ENCODE measurements around the gene EFNB2.

EFNB2 gene

GRCh38 chr13:106488076-106488475, 47.4 kb downstream of the EFNB2 start:
- in situ Hi-C loops (cut with MboI; ENCODE audit: low sequenced_read_pairs) = no loop called here
- Histone ChIP-seq H3K36me3 (replicated peaks) (peaks cover 2% of the 10 kb centered on the region; the same call in 1 of the 2 replicates), H3K4me3 (no peak overlapping the region), H3K4me1 (no peaks in the 10 kb centered on the region), H3K9me3 (no peaks in the 10 kb centered on the region), H3K27me3 (ENCODE audit: low read depth) (0 out of 2 replicates have a peak, but pooled peaks cover 2% of the 10 kb centered on the region)
- no peak for DNase-seq (ENCODE audit: low spot score in 2 of 2)

DNA sequence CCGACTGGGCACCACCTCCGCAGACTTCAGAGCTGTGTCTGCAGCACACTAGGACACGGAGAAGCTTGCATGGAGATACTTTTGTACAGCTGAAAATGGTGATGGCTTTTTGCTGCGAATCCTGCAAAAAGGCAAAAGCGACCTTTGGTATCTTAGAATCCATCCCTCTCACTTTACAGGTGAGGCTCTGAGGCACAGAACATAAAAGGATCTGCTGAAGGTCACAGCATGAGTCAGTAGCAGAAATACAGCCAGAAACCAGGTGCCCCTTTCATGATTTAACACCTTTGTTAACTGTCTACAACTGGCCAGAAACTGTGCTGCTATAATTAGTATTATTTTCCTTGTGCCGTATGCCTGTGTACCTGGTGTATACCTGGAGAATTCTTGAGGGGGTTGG, 48.3 kb downstream of the EFNB2 start:
- no peak overlapping the region for H3K4me3 ChIP-seq
- DNase-seq (ENCODE audit: low spot score in 2 of 2) = no peak
- no peaks in the 10 kb centered on the region for H3K9me3 ChIP-seq
- no peaks in the 10 kb centered on the region for H3K4me1 ChIP-seq
- in situ Hi-C loops (cut with MboI; ENCODE audit: low sequenced_read_pairs) = no loop called here
- no peaks in the 10 kb centered on the region; the same call in 1 of the 2 replicates for H3K36me3 ChIP-seq (replicated peaks)
- H3K27me3 ChIP-seq (ENCODE audit: low read depth) = 0 out of 2 replicates have a peak, but pooled peaks cover 2% of the 10 kb centered on the region

DNA sequence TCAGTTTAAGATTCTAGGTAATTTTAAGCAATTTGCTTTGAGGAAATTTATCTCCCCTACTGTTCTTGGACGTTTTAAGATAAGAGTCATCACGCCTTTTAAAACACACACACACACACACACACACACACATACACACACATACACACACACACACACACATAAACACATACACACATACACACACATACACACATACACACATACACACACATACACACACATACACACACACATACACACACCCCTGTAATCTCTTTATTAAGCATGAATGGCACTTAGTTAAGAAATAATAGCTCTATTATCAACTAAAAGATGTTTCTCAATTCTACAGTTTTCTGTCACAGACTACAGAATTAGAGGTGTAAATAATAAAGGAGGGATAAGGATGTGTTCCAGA, 49.2 kb downstream of the EFNB2 start:
- Histone ChIP-seq H3K27me3 (ENCODE audit: low read depth) (0 out of 2 replicates have a peak, but pooled peaks cover 2% of the 10 kb centered on the region), H3K4me1 (no peaks in the 10 kb centered on the region), H3K9me3 (no peaks in the 10 kb centered on the region), H3K36me3 (replicated peaks) (no peaks in the 10 kb centered on the region), H3K4me3 (no peak overlapping the region)
- in situ Hi-C loops (cut with MboI; ENCODE audit: low sequenced_read_pairs) = no loop called here
- DNase-seq (ENCODE audit: low spot score in 2 of 2) = no peak

GRCh38 chr13:106484537-106485193, 50.8 kb downstream of the EFNB2 start:
- Histone ChIP-seq H3K4me3 (no peak overlapping the region), H3K27me3 (ENCODE audit: low read depth) (0 out of 2 replicates have a peak, but pooled peaks cover 2% of the 10 kb centered on the region), H3K4me1 (no peaks in the 10 kb centered on the region), H3K9me3 (no peaks in the 10 kb centered on the region), H3K36me3 (replicated peaks) (no peaks in the 10 kb centered on the region)
- no peak for DNase-seq (ENCODE audit: low spot score in 2 of 2)
- in situ Hi-C loops (cut with MboI; ENCODE audit: low sequenced_read_pairs) = no loop called here

DNA sequence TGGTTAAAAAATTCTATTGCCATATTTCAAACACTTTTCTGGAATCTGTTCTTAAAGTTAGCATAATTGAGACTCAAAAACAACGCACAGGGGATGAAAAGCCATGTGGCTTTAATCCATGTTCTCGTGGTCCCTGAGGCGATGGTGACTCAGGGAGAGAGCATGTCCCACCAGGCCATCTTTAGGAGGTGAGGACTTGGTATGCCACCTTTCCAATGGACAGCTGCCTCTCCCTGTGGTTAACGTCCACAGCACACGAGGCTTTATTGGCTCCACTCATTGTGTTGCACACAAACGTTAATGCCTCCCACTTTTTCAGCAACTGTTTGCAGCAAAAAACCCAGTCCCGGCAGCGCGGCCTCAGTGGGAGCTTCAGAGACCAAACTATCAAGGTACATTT, 51.4 kb downstream of the EFNB2 start:
- Histone ChIP-seq H3K9me3 (no peaks in the 10 kb centered on the region), H3K36me3 (replicated peaks) (no peaks in the 10 kb centered on the region), H3K4me1 (no peaks in the 10 kb centered on the region), H3K4me3 (no peak overlapping the region), H3K27me3 (ENCODE audit: low read depth) (0 out of 2 replicates have a peak, but pooled peaks cover 2% of the 10 kb centered on the region)
- DNase-seq (ENCODE audit: low spot score in 2 of 2) = no peak
- in situ Hi-C loops (cut with MboI; ENCODE audit: low sequenced_read_pairs) = no loop called here

DNA sequence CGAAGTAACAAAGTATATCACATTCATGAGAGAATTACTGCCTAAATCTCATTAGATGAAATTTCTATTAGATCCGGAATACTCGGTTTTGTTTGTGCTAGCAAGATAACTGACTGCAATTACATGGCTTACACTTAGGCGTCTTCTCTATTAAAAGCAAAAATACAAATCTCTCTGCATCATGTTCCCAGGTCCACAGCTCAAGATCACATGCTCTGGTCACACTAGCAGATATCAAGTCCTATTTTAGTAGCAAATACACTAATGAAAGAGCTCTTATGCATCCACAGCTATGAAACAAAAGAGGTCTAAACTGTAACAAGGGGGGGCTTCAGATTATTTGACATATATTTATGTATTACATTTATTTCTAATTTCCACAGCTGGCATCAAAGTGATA, 53.5 kb downstream of the EFNB2 start:
- in situ Hi-C loops (cut with MboI; ENCODE audit: low sequenced_read_pairs) = no loop called here

GRCh38 chr13:106480351-106480910, 55.0 kb downstream of the EFNB2 start:
- H3K36me3 ChIP-seq (replicated peaks) = no peaks in the 10 kb centered on the region
- H3K27me3 ChIP-seq (ENCODE audit: low read depth) = no peaks in the 10 kb centered on the region
- H3K9me3 ChIP-seq = no peaks in the 10 kb centered on the region
- no peak for DNase-seq (ENCODE audit: low spot score in 2 of 2)
- no peaks in the 10 kb centered on the region for H3K4me1 ChIP-seq
- in situ Hi-C loops (cut with MboI; ENCODE audit: low sequenced_read_pairs) = no loop called here
- H3K4me3 ChIP-seq = no peak overlapping the region

More for the DNA sequence above, 53.5 kb downstream of the EFNB2 start:
- H3K9me3 ChIP-seq = no peaks in the 10 kb centered on the region
- H3K36me3 ChIP-seq (replicated peaks) = no peaks in the 10 kb centered on the region
- H3K4me1 ChIP-seq = no peaks in the 10 kb centered on the region
- H3K4me3 ChIP-seq = no peak overlapping the region
- 0 out of 2 replicates have a peak, but pooled peaks cover 2% of the 10 kb centered on the region for H3K27me3 ChIP-seq (ENCODE audit: low read depth)
- DNase-seq (ENCODE audit: low spot score in 2 of 2) = no peak

DNA sequence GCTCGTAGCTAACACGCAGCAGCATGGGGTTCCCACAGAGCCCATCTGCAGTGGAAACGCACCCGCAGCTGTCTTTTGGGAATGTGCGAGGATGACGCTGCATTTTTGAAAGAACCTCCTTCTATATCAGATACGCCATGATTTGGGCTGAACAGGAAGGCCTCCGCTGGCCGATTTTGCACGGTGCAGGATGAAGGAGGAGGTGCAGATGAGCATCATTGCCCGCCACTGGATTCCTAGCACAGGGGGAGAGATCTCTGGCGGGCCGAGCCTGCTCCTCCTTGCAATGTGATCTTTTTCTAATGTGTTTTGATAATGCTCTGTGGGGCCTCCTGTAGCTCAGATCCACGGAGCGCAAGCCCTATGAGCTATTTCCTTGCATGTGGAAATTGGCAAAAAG, 55.5 kb downstream of the EFNB2 start:
- no peaks in the 10 kb centered on the region for H3K4me1 ChIP-seq
- H3K4me3 ChIP-seq = no peak overlapping the region
- DNase-seq (ENCODE audit: low spot score in 2 of 2) = no peak
- in situ Hi-C loops (cut with MboI; ENCODE audit: low sequenced_read_pairs) = no loop called here
- no peaks in the 10 kb centered on the region for H3K36me3 ChIP-seq (replicated peaks)
- no peaks in the 10 kb centered on the region for H3K27me3 ChIP-seq (ENCODE audit: low read depth)
- H3K9me3 ChIP-seq = no peaks in the 10 kb centered on the region

GRCh38 chr13:106478116-106478515, 57.3 kb downstream of the EFNB2 start:
- no peak overlapping the region for H3K4me3 ChIP-seq
- no peak for DNase-seq (ENCODE audit: low spot score in 2 of 2)
- no peaks in the 10 kb centered on the region for H3K36me3 ChIP-seq (replicated peaks)
- in situ Hi-C loops (cut with MboI; ENCODE audit: low sequenced_read_pairs) = no loop called here
- no peaks in the 10 kb centered on the region for H3K4me1 ChIP-seq
- no peaks in the 10 kb centered on the region for H3K27me3 ChIP-seq (ENCODE audit: low read depth)
- H3K9me3 ChIP-seq = no peaks in the 10 kb centered on the region

DNA sequence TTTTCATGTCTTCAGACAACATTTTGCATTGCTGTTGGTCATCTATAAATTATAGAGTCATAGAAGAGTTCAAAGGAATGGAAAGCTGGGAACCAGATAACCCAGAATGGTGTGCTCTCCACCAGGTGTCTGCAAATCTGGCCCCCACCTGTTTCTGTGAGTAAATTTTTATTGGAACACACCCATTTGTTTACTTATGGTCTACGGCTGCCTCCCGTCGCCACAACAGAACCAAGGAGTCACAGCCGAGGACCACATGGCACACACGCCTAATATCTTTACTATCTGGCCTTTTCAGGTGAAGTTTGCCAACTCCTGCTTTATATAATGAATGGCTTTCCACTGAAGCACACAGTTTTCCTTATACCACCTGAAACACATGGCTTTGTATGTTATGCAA, 58.2 kb downstream of the EFNB2 start:
- in situ Hi-C loops (cut with MboI; ENCODE audit: low sequenced_read_pairs) = no loop called here
- Histone ChIP-seq H3K36me3 (replicated peaks) (no peaks in the 10 kb centered on the region), H3K4me1 (no peaks in the 10 kb centered on the region), H3K9me3 (no peaks in the 10 kb centered on the region), H3K27me3 (ENCODE audit: low read depth) (no peaks in the 10 kb centered on the region), H3K4me3 (no peak overlapping the region)
- no peak for DNase-seq (ENCODE audit: low spot score in 2 of 2)

- no peaks in the 10 kb centered on the region for H3K36me3 ChIP-seq (replicated peaks)
- DNase-seq (ENCODE audit: low spot score in 2 of 2) = no peak
- H3K9me3 ChIP-seq = no peaks in the 10 kb centered on the region
- H3K27me3 ChIP-seq (ENCODE audit: low read depth) = no peaks in the 10 kb centered on the region
- no peaks in the 10 kb centered on the region for H3K4me1 ChIP-seq
- in situ Hi-C loops (cut with MboI; ENCODE audit: low sequenced_read_pairs) = no loop called here
- no peak overlapping the region for H3K4me3 ChIP-seq
These were observed 59.6 kb downstream of the EFNB2 start for GRCh38 chr13:106475852-106476251.

- no peak overlapping the region for H3K4me3 ChIP-seq
- no peaks in the 10 kb centered on the region for H3K9me3 ChIP-seq
- no peaks in the 10 kb centered on the region for H3K4me1 ChIP-seq
- no peaks in the 10 kb centered on the region for H3K36me3 ChIP-seq (replicated peaks)
- in situ Hi-C loops (cut with MboI; ENCODE audit: low sequenced_read_pairs) = no loop called here
- DNase-seq (ENCODE audit: low spot score in 2 of 2) = no peak
- H3K27me3 ChIP-seq (ENCODE audit: low read depth) = no peaks in the 10 kb centered on the region
These were observed 60.5 kb downstream of the EFNB2 start for GRCh38 chr13:106474912-106475311.

DNA sequence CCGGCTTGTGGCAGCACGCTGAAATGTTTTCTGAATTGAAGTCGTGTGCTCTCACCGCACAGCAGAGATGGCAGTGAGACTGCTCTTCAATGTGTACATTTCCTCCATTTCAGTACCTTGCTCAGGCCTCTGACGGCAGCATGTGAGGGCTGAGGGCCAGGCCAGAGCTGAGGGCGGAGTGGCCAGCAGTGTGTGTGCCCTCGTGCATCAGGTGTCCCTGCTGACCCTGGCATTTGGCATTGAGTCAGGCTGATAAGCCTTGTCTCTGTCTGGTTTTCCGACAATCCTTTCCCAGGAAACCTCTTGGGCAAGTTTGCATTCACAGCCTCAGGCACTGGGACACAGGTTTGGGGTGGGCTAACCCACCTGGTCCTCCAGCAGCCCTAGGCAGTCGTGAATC, 62.3 kb downstream of the EFNB2 start:
- H3K4me3 ChIP-seq = no peak overlapping the region
- DNase-seq (ENCODE audit: low spot score in 2 of 2) = no peak
- in situ Hi-C loops (cut with MboI; ENCODE audit: low sequenced_read_pairs) = no loop called here

GRCh38 chr13:106472621-106473020, 62.8 kb downstream of the EFNB2 start:
- Histone ChIP-seq H3K27me3 (ENCODE audit: low read depth) (no peaks in the 10 kb centered on the region), H3K4me3 (no peak overlapping the region), H3K4me1 (no peaks in the 10 kb centered on the region), H3K9me3 (no peaks in the 10 kb centered on the region), H3K36me3 (replicated peaks) (no peaks in the 10 kb centered on the region)
- in situ Hi-C loops (cut with MboI; ENCODE audit: low sequenced_read_pairs) = no loop called here
- no peak for DNase-seq (ENCODE audit: low spot score in 2 of 2)

More for the DNA sequence above, 62.3 kb downstream of the EFNB2 start:
- Histone ChIP-seq H3K9me3 (no peaks in the 10 kb centered on the region), H3K27me3 (ENCODE audit: low read depth) (no peaks in the 10 kb centered on the region), H3K36me3 (replicated peaks) (no peaks in the 10 kb centered on the region), H3K4me1 (no peaks in the 10 kb centered on the region)
